ENCODE results near the gene MATN1.
A peak's percentile ranks its signal among the peaks of the same experiment; 100 is the strongest.

The MATN1 gene

DNA sequence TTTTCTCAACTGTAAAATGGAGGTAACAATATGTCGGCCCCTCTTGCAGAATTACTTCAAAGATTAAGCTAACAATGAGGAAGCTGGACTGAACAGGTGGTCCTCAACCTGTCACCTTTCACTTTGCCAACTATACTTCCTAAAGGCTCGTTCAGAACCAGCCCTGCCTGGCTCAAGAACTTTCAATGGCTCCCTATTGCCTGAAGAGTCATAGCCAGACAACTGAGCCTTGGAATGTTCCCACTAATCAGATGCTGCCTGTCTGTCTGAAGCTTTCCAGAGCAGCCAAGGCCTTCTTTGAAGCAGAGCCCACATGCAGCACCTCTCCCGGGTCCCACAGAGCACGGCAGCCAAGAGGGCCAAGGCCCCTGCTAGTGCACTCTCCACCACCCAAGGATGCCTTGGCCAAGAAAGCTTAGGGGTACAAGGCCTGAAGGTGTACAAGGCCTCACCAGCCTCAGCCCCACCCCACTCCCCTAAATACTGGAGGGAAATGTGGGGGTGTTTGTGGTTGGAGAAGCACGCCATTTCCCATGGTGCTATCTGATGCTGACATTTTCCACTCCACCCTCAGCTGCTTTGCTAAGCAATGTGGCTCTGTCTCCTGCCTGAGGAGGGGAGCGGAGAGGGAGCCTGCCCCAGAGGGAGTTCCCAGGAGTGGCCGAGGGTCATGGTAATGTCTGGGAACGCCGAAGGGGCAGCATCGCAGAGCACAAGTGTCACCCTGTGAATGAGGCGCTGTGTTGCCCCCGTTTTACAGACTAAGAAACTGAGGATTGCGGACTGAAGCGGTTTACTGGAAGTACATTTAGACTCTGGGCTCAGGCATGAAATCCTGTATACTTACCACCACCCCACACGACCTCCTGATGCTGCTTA lies 42.4 kb upstream of the MATN1 start:
- peak; percentile 55 for DNase-seq (ENCODE audit: extremely low read depth, insufficient read length)
- no peaks in the 10 kb centered on the region for H3K36me3 ChIP-seq (ENCODE audit: control insufficient read depth, insufficient read depth, low read length)

DNA sequence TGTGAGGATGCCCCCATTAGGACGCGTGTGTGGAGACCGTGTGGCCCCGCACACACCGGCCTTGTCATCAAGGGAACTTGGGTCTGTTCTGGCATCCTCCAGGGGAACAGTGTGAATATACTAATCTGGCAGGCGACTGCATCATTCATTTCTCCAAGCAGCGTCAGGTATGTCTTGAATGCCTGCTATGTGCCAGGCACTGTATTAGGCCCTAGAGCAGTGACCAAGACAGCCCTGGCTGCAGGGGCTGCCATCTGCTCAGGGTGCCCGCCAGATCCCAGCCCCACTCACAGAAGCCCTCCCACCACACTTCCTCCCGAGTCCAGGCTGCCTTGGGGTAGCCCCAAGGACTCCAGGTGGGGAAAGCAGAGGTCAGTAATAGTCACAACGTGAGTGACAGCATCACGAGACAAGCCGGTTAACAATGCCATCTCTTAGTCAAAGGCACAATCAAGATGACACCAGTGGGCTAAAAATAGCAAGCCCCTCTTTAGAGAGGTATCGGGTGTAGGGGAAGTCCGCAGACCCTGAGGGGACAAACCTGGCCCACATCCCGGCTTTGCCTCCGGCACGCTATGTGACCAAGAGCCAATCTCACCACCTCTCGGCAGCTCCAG lies 41.7 kb upstream of the MATN1 start:
- H3K4me3 ChIP-seq (replicated peaks; ENCODE audit: low read depth, low read length): no peak overlapping the region
- TF ChIP-seq, protein P1, sequence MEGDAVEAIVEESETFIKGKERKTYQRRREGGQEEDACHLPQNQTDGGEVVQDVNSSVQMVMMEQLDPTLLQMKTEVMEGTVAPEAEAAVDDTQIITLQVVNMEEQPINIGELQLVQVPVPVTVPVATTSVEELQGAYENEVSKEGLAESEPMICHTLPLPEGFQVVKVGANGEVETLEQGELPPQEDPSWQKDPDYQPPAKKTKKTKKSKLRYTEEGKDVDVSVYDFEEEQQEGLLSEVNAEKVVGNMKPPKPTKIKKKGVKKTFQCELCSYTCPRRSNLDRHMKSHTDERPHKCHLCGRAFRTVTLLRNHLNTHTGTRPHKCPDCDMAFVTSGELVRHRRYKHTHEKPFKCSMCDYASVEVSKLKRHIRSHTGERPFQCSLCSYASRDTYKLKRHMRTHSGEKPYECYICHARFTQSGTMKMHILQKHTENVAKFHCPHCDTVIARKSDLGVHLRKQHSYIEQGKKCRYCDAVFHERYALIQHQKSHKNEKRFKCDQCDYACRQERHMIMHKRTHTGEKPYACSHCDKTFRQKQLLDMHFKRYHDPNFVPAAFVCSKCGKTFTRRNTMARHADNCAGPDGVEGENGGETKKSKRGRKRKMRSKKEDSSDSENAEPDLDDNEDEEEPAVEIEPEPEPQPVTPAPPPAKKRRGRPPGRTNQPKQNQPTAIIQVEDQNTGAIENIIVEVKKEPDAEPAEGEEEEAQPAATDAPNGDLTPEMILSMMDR (IDR thresholded peaks at IDR 0.05; ENCODE audit: insufficient read depth, low read length, poor library complexity, severe bottlenecking): no peak
- peak; percentile 85 for DNase-seq (ENCODE audit: extremely low read depth, insufficient read length)

More for the DNA sequence above, 42.4 kb upstream of the MATN1 start:
- H3K27me3 ChIP-seq (replicated peaks; ENCODE audit: control insufficient read depth, insufficient read depth, low read length): no peaks in the 10 kb centered on the region
- 0 out of 2 replicates have a peak overlapping the region, but pooled peaks have one; percentile 9 for H3K4me3 ChIP-seq (replicated peaks; ENCODE audit: low read depth, low read length)
- TF ChIP-seq, protein P1 (IDR thresholded peaks at IDR 0.05; ENCODE audit: insufficient read depth, low read length, poor library complexity, severe bottlenecking): no peak

DNA sequence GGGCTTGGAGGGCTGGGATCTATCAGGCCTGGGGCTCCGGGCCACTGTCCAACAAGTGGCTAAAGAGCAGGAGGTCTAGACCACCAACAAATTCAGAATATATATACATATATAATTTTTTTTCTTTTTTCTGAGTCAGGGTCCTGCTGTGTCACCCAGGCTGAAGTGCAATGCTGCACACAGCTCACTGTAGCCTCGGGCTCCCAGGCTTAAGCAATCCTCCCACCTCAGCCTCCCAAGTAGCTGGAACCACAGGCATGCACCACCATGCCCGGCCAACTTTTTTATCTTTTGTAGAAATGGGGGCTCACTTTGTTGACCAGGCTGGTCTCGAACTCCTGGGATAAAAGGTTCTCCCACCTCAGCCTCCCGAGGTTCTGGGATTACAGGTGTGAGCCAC lies 41.0 kb upstream of the MATN1 start:
- TF ChIP-seq, protein P1 (IDR thresholded peaks at IDR 0.05; ENCODE audit: insufficient read depth, low read length, poor library complexity, severe bottlenecking): no peak
- H3K27me3 ChIP-seq (replicated peaks; ENCODE audit: control insufficient read depth, insufficient read depth, low read length): no peaks in the 10 kb centered on the region
- no peaks in the 10 kb centered on the region for H3K36me3 ChIP-seq (ENCODE audit: control insufficient read depth, insufficient read depth, low read length)
- no peak overlapping the region for H3K4me3 ChIP-seq (replicated peaks; ENCODE audit: low read depth, low read length)
- no peak for DNase-seq (ENCODE audit: extremely low read depth, insufficient read length)

More for the DNA sequence above, 41.7 kb upstream of the MATN1 start:
- Histone ChIP-seq H3K36me3 (ENCODE audit: control insufficient read depth, insufficient read depth, low read length) (no peaks in the 10 kb centered on the region), H3K27me3 (replicated peaks; ENCODE audit: control insufficient read depth, insufficient read depth, low read length) (no peaks in the 10 kb centered on the region)

DNA sequence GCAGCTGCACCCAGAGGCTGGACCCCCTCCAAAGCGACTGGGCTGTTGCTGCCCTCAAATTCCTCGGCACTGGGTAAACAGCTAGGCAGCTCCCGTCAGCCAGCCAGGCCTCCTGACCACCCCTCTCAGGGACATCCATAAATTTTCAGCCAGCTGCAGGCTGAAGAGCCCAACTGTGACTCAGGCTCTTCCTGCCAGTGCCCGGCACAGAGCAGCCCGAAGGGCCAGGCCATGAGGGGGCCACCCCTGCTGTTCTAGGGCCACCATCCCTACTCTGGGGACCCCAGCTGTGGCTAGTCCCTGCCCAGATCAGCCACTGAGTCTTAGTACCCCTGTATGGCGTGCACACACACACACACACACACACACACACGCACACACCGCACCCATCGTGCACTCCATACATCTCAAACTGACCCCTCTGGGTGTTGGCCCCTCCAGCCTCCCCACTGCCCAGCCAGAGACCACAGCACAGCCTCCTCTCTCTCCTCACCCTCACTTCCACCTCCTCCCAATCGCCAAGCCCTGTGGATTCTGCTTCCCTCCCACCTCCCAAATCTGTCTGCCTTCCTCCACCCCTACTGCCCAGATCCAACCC lies 40.4 kb upstream of the MATN1 start:
- no peaks in the 10 kb centered on the region for H3K36me3 ChIP-seq (ENCODE audit: control insufficient read depth, insufficient read depth, low read length)
- H3K4me3 ChIP-seq (replicated peaks; ENCODE audit: low read depth, low read length): no peak overlapping the region
- H3K27me3 ChIP-seq (replicated peaks; ENCODE audit: control insufficient read depth, insufficient read depth, low read length): no peaks in the 10 kb centered on the region
- TF ChIP-seq, protein P1 (IDR thresholded peaks at IDR 0.05; ENCODE audit: insufficient read depth, low read length, poor library complexity, severe bottlenecking): no peak
- DNase-seq (ENCODE audit: extremely low read depth, insufficient read length): no peak

DNA sequence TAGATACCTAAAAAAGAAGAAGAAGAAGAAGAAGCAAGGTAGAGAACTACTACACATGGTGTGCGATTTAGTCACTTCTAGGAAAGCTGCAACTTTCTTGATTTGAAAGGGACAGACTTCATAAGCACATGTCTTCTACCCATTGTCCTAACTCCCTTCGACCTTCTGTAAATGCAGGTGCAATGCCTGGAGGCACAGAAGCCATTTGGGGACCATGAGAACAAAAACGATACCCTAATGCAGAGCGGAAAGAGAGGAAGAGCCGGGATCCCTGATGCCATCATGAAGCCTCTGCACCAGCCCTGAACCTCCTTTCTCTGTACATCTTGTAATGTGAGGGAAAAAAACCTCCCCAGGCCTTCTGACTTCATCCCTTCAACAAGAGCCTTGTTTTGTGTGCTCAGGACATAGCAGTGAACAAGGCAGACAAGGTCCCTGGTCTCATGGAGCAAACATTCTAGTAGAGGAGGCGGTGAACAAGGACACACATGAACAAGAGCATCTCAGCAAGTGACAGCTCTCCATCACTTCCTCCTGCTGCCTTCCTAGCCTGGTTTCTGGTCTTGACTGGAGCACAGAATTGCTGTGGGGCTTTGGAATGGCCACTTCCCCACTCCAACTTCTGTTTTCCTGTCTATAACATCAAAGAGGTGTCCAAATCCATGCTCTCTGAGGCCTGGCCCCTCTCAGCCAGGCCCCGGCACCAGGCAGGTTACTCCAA lies 39.7 kb upstream of the MATN1 start:
- DNase-seq (ENCODE audit: extremely low read depth, insufficient read length): no peak
- Histone ChIP-seq H3K4me3 (replicated peaks; ENCODE audit: low read depth, low read length) (no peak overlapping the region), H3K36me3 (ENCODE audit: control insufficient read depth, insufficient read depth, low read length) (no peaks in the 10 kb centered on the region), H3K27me3 (replicated peaks; ENCODE audit: control insufficient read depth, insufficient read depth, low read length) (no peaks in the 10 kb centered on the region)
- TF ChIP-seq, protein P1 (IDR thresholded peaks at IDR 0.05; ENCODE audit: insufficient read depth, low read length, poor library complexity, severe bottlenecking): no peak
